VCaP (cell line): ENCODE results near the gene CYB561D1.

Experiments
- H3K27ac ChIP-seq: fragments of 450-650 bp; 2 replicates; pipeline ENCODE4 v1.5.1; 2017
- TF ChIP-seq, protein P1 (sequence below): fragments of 450-650 bp; conservative IDR thresholded peaks from 2 replicates; pipeline ENCODE4 v1.5.1; 2017; ENCODE audit warnings: mild to moderate bottlenecking, moderate library complexity

The CYB561D1 gene

DNA sequence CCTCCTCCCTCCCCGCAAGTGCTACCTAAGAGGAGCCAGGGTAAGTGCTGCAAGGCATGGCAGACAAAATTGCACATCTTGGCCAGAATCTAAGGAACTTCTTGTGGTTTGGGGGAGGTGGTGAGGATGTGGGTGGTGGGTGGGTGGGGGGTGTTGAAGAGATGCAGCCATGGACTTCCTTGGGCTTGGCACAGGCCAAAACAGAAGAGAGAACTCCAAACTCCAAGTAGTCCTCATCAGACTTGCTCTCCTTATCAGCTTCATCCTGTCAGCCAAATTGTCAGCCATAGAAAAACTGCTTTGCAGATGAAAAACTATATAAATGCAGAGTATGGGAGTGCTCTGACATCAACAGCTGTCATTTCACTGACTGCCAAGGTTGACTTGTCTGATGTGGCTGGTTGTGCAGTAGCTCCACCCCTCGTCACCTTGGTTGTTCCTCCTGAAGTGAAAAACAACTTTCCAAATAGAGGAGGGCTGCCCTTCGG lies 8.5 kb downstream of the CYB561D1 start:
- TF ChIP-seq, protein P1, sequence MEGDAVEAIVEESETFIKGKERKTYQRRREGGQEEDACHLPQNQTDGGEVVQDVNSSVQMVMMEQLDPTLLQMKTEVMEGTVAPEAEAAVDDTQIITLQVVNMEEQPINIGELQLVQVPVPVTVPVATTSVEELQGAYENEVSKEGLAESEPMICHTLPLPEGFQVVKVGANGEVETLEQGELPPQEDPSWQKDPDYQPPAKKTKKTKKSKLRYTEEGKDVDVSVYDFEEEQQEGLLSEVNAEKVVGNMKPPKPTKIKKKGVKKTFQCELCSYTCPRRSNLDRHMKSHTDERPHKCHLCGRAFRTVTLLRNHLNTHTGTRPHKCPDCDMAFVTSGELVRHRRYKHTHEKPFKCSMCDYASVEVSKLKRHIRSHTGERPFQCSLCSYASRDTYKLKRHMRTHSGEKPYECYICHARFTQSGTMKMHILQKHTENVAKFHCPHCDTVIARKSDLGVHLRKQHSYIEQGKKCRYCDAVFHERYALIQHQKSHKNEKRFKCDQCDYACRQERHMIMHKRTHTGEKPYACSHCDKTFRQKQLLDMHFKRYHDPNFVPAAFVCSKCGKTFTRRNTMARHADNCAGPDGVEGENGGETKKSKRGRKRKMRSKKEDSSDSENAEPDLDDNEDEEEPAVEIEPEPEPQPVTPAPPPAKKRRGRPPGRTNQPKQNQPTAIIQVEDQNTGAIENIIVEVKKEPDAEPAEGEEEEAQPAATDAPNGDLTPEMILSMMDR = no peak

GRCh38 chr1:109503935-109504334 lies 10.0 kb downstream of the CYB561D1 start:
- TF ChIP-seq, protein P1 = no peak
- no peak overlapping the region for H3K27ac ChIP-seq

More for the DNA sequence above, 8.5 kb downstream of the CYB561D1 start:
- H3K27ac ChIP-seq = no peak overlapping the region

DNA sequence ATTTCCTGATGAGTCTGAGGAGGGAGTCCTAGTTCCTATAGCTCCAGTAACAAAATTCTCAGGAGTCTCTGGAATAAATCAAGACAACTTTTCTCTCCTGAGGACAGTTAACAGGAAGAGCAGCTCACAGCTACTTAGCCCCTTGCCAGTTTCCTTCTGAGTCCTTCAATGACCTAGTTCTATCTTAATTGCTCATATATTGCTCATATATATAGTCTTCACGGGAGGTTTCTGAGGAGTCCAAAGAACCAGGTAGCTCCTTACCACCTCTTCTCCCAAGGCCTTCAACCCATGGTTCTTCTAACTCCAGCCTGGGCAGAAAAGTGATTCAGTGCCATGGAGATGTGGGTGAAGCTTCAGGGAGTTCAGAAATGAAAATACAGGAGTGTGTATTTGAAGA lies 11.1 kb downstream of the CYB561D1 start:
- TF ChIP-seq, protein P1 = no peak
- no peak overlapping the region for H3K27ac ChIP-seq

- TF ChIP-seq, protein P1 = no peak
Observed at GRCh38 chr1:109508001-109508872, 14.3 kb downstream of the CYB561D1 start.

GRCh38 chr1:109508873-109509175 lies 14.9 kb downstream of the CYB561D1 start:
- TF ChIP-seq, protein P1 = no peak
- H3K27ac ChIP-seq = peak overlapping the region; percentile 66

More at GRCh38 chr1:109508001-109508872, 14.3 kb downstream of the CYB561D1 start:
- H3K27ac ChIP-seq = no peak overlapping the region

- H3K27ac ChIP-seq = peak within 1 kb of the TSS; percentile 66
Observed at GRCh38 chr1:109509176-109510134, 15.6 kb downstream of the CYB561D1 start, which contains the start of gene AMIGO1. Gene AMIGO1, minus strand, starts transcription at chr1:109509727. Its CDS starts 815 bp downstream, at chr1:109508912.

More at GRCh38 chr1:109509176-109510134, 15.6 kb downstream of the CYB561D1 start, which contains the start of gene AMIGO1:
- TF ChIP-seq, protein P1 = no peak
